Mesodermal cell (in vitro differentiated cells): ENCODE data around the gene PAPLN.
"Not testable (repeated sequence)": the region's sequence is repeated elsewhere in the genome, so short reads cannot be mapped to it uniquely, and the experiment has no call there.

Source experiments
- H3K27ac ChIP-seq: 2 replicates; pipeline ENCODE4 v1.7.0; 2013; ENCODE audit warnings: mild to moderate bottlenecking, low read depth, low read length, moderate library complexity; ENCODE audit not compliant: severe bottlenecking
- H3K36me3 ChIP-seq: 2 replicates; pipeline ENCODE4 v1.7.1; 2013; ENCODE audit warnings: mild to moderate bottlenecking, low read length, moderate library complexity; ENCODE audit not compliant: control insufficient read depth, insufficient read depth
- H3K4me1 ChIP-seq: one replicate; pipeline ENCODE4 v1.7.1; 2013; ENCODE audit warnings: mild to moderate bottlenecking, low read length; ENCODE audit not compliant: insufficient read depth, control insufficient read depth, poor library complexity, severe bottlenecking
- H3K4me3 ChIP-seq: 2 replicates; pipeline ENCODE4 v1.7.0; 2013; ENCODE audit warnings: low read length, control low read depth, mild to moderate bottlenecking; ENCODE audit not compliant: insufficient read depth, poor library complexity, severe bottlenecking; ENCODE audit errors: extremely low read depth
- H3K9me3 ChIP-seq: 2 replicates; pipeline ENCODE4 v1.7.1; 2013; ENCODE audit warnings: mild to moderate bottlenecking, low read length, moderate library complexity; ENCODE audit not compliant: control insufficient read depth
- WGBS, 2 experiments: methylation state at CpG; one replicate each; pipeline ENCODE4 v1.1.5; 2013; ENCODE audit warnings: missing lambda C conversion rate in 2 of 2; ENCODE audit not compliant: insufficient coverage in 2 of 2; 5-methylcytosine and 5-hydroxymethylcytosine counted together

Gene PAPLN

DNA sequence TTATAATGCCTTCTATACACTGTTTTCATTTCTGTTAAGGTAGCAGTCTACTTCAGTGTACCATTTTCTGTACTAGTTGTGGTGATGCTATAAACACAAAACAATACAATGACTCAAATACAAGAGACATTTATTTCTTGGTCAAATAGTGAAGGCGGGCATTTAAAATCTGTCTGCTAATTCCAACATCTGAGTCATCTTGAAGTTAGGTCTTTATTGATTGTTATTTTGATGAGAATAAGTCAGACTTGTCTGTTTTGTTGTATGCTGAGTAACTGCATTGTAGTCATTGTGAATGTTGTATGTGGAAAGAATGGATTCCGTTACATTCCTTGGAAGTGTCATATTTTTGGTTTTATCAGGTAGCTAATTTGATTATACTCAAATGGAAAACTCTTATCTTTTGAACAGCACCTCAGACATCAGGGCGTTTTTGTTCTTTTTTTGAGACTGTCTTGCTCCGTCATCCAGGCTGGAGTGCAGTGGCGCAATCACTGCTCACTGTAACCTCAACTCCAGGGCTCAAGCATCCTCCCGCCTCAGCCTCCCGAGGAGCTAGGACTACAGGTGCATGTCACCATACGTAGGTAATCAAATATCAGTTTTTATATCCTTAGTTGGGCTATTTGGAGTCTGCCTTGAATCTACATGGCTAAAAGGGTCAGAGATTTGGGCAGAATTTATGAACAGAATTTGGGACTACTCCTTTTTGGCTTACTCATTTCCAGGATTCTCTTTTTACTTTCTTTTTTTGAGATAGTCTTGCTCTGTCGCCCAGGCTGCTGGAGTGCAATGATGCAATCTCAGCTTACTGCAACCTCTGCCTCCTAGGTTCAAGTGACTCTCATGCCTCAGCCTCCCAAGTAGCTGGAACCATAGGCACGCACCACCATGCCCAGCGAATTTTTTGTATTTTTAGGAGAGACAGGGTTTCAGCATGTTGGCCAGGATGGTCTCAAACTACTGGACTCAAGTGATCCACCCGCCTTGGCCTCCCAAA lies 56.8 kb downstream of the PAPLN start:
- 96 to 98% methylated on average over 10 to 11 of the region's 12 CpGs for WGBS, 2 experiments
- Histone ChIP-seq H3K36me3 (peaks cover 46% of the 10 kb centered on the region), H3K27ac (no peak overlapping the region), H3K4me3 (no peak overlapping the region), H3K4me1 (no peaks in the 10 kb centered on the region), H3K9me3 (no peaks in the 10 kb centered on the region)

DNA sequence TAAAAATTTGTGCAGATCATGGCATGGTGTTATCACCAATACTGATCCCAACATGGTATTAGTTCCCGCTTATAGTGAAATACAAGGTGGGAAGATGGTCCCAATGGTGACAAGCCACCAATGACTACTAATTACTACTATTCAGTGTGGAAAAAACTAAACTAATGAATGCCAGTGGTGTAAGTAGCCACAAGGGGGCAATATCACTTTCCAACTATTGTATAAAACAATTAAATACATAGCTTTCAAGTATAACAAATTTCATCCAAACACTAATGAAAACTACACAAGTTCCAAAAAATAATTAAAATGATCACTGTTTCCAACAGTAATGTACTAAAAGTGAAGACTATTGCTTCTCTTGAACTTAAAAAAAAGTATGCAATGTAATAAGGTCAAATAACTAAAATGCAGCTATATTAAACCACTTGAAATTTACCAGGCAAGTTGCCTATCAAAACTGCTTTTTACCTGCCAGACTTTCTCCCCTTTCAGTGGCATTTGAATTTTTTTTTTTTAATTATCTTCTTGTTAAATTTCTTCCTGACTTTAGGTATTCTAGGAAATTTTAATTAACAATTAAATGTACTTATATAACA lies 58.0 kb downstream of the PAPLN start:
- Histone ChIP-seq H3K36me3 (peaks cover 37% of the 10 kb centered on the region), H3K9me3 (no peaks in the 10 kb centered on the region), H3K27ac (no peak overlapping the region), H3K4me1 (no peaks in the 10 kb centered on the region), H3K4me3 (no peak overlapping the region)
- WGBS, 2 experiments: no CpG with 5 or more reads among the region's 1 CpG

DNA sequence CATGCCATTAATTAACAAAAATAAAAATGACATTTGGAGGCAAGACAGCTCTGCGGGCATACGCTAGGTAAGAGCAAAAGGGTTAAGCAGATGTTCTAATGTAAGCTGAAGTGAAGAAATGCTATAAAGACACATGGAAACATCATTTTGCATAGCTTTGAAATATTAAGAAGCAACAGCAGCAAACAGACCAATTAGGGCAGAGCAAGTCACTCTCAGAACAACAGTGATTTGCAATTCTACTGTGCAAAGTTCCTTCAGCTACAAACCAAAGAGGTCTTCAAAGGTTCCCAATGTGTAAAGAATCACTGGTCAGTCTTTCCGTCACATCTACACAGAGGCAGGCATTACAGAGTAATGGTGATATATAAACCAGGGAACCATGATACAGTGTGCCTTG lies 68.2 kb downstream of the PAPLN start:
- no peak overlapping the region for H3K27ac ChIP-seq
- no peaks in the 10 kb centered on the region for H3K4me1 ChIP-seq
- no peaks in the 10 kb centered on the region for H3K9me3 ChIP-seq
- H3K36me3 ChIP-seq: peaks cover 16% of the 10 kb centered on the region
- WGBS, 2 experiments: 70% methylated on average over 2 of the region's 3 CpGs; no CpG with 5 or more reads in 1 of the 2 experiments
- no peak overlapping the region for H3K4me3 ChIP-seq

DNA sequence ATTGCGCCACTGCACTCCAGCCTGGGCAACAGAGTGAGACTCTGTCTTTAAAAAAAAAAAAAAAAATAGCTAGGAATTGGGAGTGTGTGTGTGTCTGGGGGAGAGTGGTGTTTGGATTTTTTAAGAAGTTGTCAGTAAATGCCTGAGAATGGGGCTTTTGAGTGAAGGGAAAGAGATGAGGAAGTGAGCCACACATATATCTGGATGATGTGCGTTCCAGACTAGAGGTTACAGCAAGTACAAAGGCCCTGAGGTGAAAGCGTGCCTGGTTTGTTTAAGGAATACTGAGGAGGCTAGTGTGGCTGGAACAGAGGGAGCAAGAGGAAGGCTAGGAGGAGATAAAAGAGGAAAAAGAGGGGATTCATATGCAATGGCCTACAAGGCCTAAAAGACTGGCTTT lies 70.0 kb downstream of the PAPLN start:
- H3K36me3 ChIP-seq: peaks cover 16% of the 10 kb centered on the region
- H3K4me3 ChIP-seq: no peak overlapping the region
- peaks cover 8% of the 10 kb centered on the region for H3K4me1 ChIP-seq
- no peak overlapping the region for H3K27ac ChIP-seq
- WGBS, 2 experiments: 97 to 100% methylated on average over 2 to 3 of the region's 3 CpGs
- no peaks in the 10 kb centered on the region for H3K9me3 ChIP-seq

DNA sequence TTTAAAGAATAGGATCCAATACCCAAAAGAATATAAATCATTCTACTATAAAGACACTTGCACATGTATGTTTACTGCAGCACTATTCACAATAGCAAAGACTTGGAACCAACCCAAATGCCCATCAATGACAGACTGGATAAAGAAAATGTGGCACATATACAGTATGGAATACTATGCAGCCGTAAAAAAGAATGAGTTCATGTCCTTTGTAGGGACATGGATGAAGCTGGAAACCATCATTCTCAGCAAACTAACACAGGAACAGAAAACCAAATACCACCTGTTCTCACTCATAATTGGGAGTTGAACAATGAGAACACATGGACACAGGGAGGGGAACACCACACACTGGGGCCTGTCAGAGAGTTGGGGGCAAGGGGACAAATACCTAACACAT lies 71.9 kb downstream of the PAPLN start:
- not testable (repeated sequence) for H3K9me3 ChIP-seq, H3K4me3 ChIP-seq, H3K27ac ChIP-seq, H3K4me1 ChIP-seq
- WGBS, 2 experiments: no CpG with 5 or more reads among the region's 1 CpG
- H3K36me3 ChIP-seq: peaks cover 16% of the 10 kb centered on the region

DNA sequence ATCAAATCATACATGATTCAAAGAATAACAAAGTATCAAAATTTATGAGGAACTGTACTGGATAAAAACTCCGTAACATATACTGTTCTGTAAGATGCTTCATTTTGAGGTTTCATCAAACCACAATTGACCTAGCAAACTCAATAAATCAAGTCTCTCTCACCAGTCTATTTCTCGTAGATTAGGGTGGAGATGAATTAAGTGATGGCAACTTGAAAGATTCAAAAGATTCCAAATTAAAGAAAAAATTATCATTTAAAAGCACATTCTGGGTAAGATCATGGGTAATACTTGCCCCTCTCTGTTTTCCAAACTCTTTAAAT lies 74.4 kb downstream of the PAPLN start:
- Histone ChIP-seq H3K36me3 (peaks cover 16% of the 10 kb centered on the region), H3K4me3 (no peak overlapping the region), H3K9me3 (no peaks in the 10 kb centered on the region), H3K27ac (peak overlapping the region; percentile 49), H3K4me1 (peaks cover 8% of the 10 kb centered on the region)
- WGBS, 2 experiments: no CpG with 5 or more reads among the region's 2 CpGs

DNA sequence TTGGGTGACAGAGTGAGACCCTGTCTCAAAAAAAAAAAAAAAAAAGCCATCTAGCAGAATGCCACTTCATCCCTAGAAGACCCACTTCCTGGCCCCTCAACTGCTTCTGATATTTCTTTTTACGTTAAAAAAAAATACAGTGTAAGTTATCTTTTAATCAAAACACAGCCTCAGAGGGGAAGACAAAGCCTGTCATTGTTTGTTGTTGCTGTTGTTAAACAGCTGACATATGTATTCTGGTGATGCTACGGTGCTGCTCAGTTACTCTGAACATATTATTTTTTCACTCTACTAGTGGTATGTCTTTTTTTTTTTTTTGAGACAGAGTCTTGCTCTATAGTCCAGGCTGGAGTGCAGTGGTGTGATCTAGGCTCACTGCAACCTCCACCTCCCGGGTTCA lies 75.4 kb downstream of the PAPLN start:
- H3K27ac ChIP-seq: no peak overlapping the region
- H3K9me3 ChIP-seq: no peaks in the 10 kb centered on the region
- no peak overlapping the region for H3K4me3 ChIP-seq
- peaks cover 8% of the 10 kb centered on the region for H3K4me1 ChIP-seq
- 83 to 100% methylated on average over 1 of the region's 3 CpGs for WGBS, 2 experiments
- peaks cover 16% of the 10 kb centered on the region for H3K36me3 ChIP-seq

DNA sequence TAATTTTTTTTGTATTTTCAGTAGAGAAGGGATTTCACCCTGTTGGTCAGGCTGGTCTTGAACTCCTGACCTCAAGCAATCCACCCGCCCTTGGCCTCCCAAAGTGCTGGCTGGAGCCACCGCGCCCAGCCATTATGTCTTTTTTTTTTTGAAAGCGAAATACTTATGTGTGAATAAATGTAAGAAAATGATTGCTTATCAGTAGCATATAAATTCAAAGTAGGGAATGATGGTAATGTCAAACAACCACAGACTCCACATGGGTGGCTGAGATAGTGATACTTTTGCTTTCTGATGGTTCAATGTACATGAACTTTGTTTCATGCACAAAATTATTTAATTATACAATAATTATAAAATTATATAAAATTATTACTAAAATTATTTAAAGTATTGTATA lies 75.8 kb downstream of the PAPLN start:
- WGBS, 2 experiments: 81% methylated on average over 3 of the region's 4 CpGs; no CpG with 5 or more reads in 1 of the 2 experiments
- Histone ChIP-seq H3K9me3 (no peaks in the 10 kb centered on the region), H3K27ac (no peak overlapping the region), H3K4me3 (no peak overlapping the region), H3K36me3 (peaks cover 13% of the 10 kb centered on the region), H3K4me1 (peaks cover 8% of the 10 kb centered on the region)

DNA sequence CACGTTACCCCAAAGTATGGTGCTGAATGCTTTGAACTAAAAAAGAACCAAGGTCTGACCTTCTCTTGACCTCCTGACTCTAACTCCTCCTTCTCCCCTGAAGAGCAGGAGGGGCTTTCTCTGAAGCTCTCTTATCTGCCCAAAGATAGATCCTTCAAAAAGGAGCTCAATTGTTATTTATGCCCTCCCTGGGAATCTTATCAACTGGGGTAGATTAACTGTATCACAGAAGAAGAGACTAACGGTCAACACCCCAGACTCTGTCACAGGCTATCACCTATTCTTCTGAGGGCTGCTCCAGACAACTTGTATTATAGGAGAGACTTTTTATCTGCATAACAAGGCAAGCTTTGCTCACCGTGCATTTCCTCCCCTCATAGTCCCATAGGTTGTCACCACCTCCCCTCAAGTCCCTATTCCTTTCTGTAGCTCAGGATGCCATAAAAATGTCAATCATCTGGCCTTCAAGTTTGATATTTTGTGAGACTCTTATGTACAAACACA lies 86.6 kb downstream of the PAPLN start:
- no peaks in the 10 kb centered on the region for H3K9me3 ChIP-seq
- peaks cover 4% of the 10 kb centered on the region for H3K36me3 ChIP-seq
- H3K4me1 ChIP-seq: peaks cover 5% of the 10 kb centered on the region
- 40 to 47% methylated on average over 1 to 2 of the region's 3 CpGs for WGBS, 2 experiments
- no peak overlapping the region for H3K4me3 ChIP-seq
- H3K27ac ChIP-seq: no peak overlapping the region
